BE2C (cell line): ENCODE data around the gene GCAT.

ENCODE experiments used
- DNase-seq: peaks from one replicate; pipeline ENCODE4 v3.0.0-alpha.2; 2020
- H3K27me3 ChIP-seq: fragments of 250-450 bp; sonication (Bioruptor Pico); 2 replicates; pipeline ENCODE4 v1.5.1; 2020; ENCODE audit warnings: mild to moderate bottlenecking
- H3K36me3 ChIP-seq: fragments of 250-450 bp; sonication (Bioruptor Pico); 2 replicates; pipeline ENCODE4 v1.5.1; 2020; ENCODE audit warnings: mild to moderate bottlenecking
- H3K4me1 ChIP-seq: fragments of 250-450 bp; sonication (Bioruptor Pico); 2 replicates; pipeline ENCODE4 v1.5.1; 2020
- H3K4me3 ChIP-seq: 2 replicates; pipeline ENCODE4 v1.5.1; 2011; ENCODE audit warnings: low read depth, low read length
- H3K9me3 ChIP-seq: fragments of 250-450 bp; sonication (Bioruptor Pico); 2 replicates; pipeline ENCODE4 v1.5.1; 2020
- CTCF ChIP-seq: IDR thresholded peaks from 2 replicates; pipeline ENCODE4 v1.5.1; 2012; ENCODE audit warnings: mild to moderate bottlenecking, low read depth, low read length

GCAT gene

GRCh38 chr22:37842015-37842793 is 34.5 kb downstream of the GCAT start:
- no peak for DNase-seq
- 0 out of 2 replicates have a peak, but pooled peaks cover 2% of the 10 kb centered on the region for H3K4me1 ChIP-seq
- no peaks in the 10 kb centered on the region for H3K27me3 ChIP-seq
- H3K4me3 ChIP-seq = no peak overlapping the region; the same call in 1 of the 2 replicates
- H3K36me3 ChIP-seq = peaks cover 29% of the 10 kb centered on the region
- TF ChIP-seq CTCF = no peak
- H3K9me3 ChIP-seq = no peaks in the 10 kb centered on the region

DNA sequence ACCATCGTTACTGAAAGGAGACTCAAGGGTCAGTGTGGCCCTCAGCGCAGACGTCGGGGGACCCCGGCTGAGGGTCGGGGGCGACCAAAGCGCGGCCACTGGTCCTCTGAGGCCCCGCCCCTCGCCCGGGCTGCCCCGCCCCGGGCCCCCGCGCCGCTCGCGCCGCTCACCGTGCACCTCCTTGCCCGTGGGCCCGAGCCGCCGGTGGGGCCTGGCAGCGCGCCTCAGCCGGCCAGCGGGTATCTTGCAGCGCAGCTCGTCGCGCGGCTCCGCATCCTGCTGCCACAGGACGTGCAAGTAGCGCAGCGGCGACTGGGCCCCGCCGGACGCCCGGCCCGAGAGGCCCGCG is 36.0 kb downstream of the GCAT start:
- H3K9me3 ChIP-seq = no peaks in the 10 kb centered on the region
- peak overlapping the region; percentile 72 for H3K4me3 ChIP-seq
- DNase-seq = peak; percentile 63
- TF ChIP-seq CTCF = no peak
- H3K27me3 ChIP-seq = no peaks in the 10 kb centered on the region
- H3K4me1 ChIP-seq = 0 out of 2 replicates have a peak, but pooled peaks cover 2% of the 10 kb centered on the region
- H3K36me3 ChIP-seq = peaks cover 21% of the 10 kb centered on the region

- Histone ChIP-seq H3K4me1 (0 out of 2 replicates have a peak, but pooled peaks cover 2% of the 10 kb centered on the region), H3K36me3 (peaks cover 10% of the 10 kb centered on the region), H3K27me3 (no peaks in the 10 kb centered on the region), H3K9me3 (no peaks in the 10 kb centered on the region), H3K4me3 (peak overlapping the region; percentile 72)
- no peak for TF ChIP-seq CTCF
- no peak for DNase-seq
These were observed 37.2 kb downstream of the GCAT start for GRCh38 chr22:37844904-37845329.

DNA sequence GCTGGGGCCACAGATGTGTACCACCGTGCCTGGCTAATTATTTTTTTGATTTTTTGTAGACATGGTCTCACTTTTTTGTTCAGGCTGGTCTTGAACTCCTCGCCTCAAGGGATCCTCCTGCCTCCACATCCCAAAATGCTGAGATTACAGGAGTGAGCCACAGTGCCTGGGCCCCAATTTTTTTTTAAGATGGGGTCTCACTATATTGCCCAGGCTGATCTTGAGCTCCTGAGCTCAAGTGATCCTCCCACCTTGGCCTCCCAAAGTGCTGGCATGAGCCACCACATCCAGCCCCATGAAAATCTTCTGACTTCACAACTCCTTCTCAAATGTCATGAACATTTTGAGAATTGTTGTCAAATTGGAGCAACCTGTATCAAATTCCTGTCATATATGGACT is 38.7 kb downstream of the GCAT start:
- no peaks in the 10 kb centered on the region for H3K9me3 ChIP-seq
- H3K4me1 ChIP-seq = 0 out of 2 replicates have a peak, but pooled peaks cover 2% of the 10 kb centered on the region
- no peaks in the 10 kb centered on the region for H3K27me3 ChIP-seq
- no peak for DNase-seq
- no peak overlapping the region for H3K4me3 ChIP-seq
- no peak for TF ChIP-seq CTCF
- H3K36me3 ChIP-seq = peaks cover 16% of the 10 kb centered on the region

GRCh38 chr22:37848587-37849088 is 40.9 kb downstream of the GCAT start:
- no peaks in the 10 kb centered on the region for H3K27me3 ChIP-seq
- TF ChIP-seq CTCF = no peak
- H3K4me1 ChIP-seq = no peaks in the 10 kb centered on the region
- peaks cover 30% of the 10 kb centered on the region for H3K36me3 ChIP-seq
- no peaks in the 10 kb centered on the region for H3K9me3 ChIP-seq
- H3K4me3 ChIP-seq = peak overlapping the region; percentile 71
- DNase-seq = no peak

- Histone ChIP-seq H3K27me3 (no peaks in the 10 kb centered on the region), H3K9me3 (no peaks in the 10 kb centered on the region), H3K4me1 (no peaks in the 10 kb centered on the region), H3K4me3 (peak within 1 kb of the TSS; percentile 71), H3K36me3 (peaks cover 35% of the 10 kb centered on the region)
- peak; percentile 93 for DNase-seq
- no peak for TF ChIP-seq CTCF
These were observed 41.5 kb downstream of the GCAT start, which contains the start of gene EIF3L for GRCh38 chr22:37849089-37849751. TSS of gene EIF3L (plus strand) at chr22:37849419. CDS start at chr22:37849450, 31 bp downstream.
